ENCODE results near the gene DLG2. TPM values are rescaled to one million over a fixed set of nuclear protein-coding genes. Genes with fewer than 3 reads are reported as not detected.

The DLG2 gene
- total and polyA plus RNA-seq, 9 of the 15 experiments (the other 6 are each of a cell fraction or from before 2014, with no cell fraction given): 0.52 to 1.6 (median 0.95) TPM

GRCh38 chr11:84518631-84519183 lies 1108.4 kb downstream of the DLG2 start:
- TF ChIP-seq PYGO2 (tag; IDR thresholded peaks at IDR 0.05) (no peak), MCM3 (IDR thresholded peaks at IDR 0.05) (no peak), SMARCC2 (IDR thresholded peaks at IDR 0.05; ENCODE audit: low read depth) (no peak), ZNF444 (CRISPR knock-in tag; IDR thresholded peaks at IDR 0.05) (no peak), HSF4 (CRISPR knock-in tag; IDR thresholded peaks at IDR 0.05; ENCODE audit: borderline replicate concordance) (no peak), YY1 (IDR thresholded peaks at IDR 0.05; ENCODE audit: borderline replicate concordance in 1 of 3, control insufficient read depth in 1 of 3, extremely low read depth in 1 of 3, insufficient read depth in 3 of 3, insufficient read length in 1 of 3, insufficient replicate concordance in 2 of 3, low read depth in 1 of 3, low read length in 2 of 3) (no peak), CHD7 (IDR thresholded peaks at IDR 0.05; ENCODE audit: low read depth, low read length) (no peak), ZNF121 (CRISPR knock-in tag; conservative IDR thresholded peaks at IDR 0.05) (no peak), DDX20 (tag; IDR thresholded peaks at IDR 0.05; ENCODE audit: low read depth) (no peak), POU5F1 (IDR thresholded peaks at IDR 0.05; ENCODE audit: borderline replicate concordance, low read depth, low read length, partially characterized antibody) (no peak), POLR2B (IDR thresholded peaks at IDR 0.05; ENCODE audit: low read depth, partially characterized antibody) (no peak)
- no TSS peak for BruUV-seq (replicated peaks)
- in situ Hi-C loops (cut with MboI) (no loop called here), intact Hi-C loops (cut with micrococcal nuclease) (no loop called here)
- H3K4me3 ChIP-seq: no peak overlapping the region
- DNase-seq (ENCODE audit: extremely low read depth in 1 of 4, low spot score in 3 of 4) (no peak), ATAC-seq (no peak), FAIRE-seq (no peak)
- no peak overlapping the region for H2AFZ ChIP-seq (ENCODE audit: low read depth, low read length)
- H3K27ac ChIP-seq (ENCODE audit: extremely low read depth, low read depth, low read length): no peak overlapping the region
- CTCF ChIA-PET (ENCODE audit: low intra/inter-chr PET ratio): no interaction called here
- POLR2A ChIA-PET: no interaction called here
- H3K79me2 ChIP-seq (ENCODE audit: control insufficient read depth, insufficient read depth, low read length): no peaks in the 10 kb centered on the region
- no peaks in the 10 kb centered on the region for H3K27me3 ChIP-seq (ENCODE audit: control insufficient read depth in 2 of 2, insufficient read depth in 2 of 2, low read length in 2 of 2)
- no peak overlapping the region for H3K4me2 ChIP-seq (ENCODE audit: insufficient read depth, low read length)
- no peak overlapping the region for H3K9ac ChIP-seq (ENCODE audit: insufficient read depth in 1 of 2, low read depth in 2 of 2, low read length in 2 of 2)
- no peaks in the 10 kb centered on the region for H3K9me1 ChIP-seq (ENCODE audit: control insufficient read depth, insufficient read depth, low read length)
- H4K20me1 ChIP-seq (replicated peaks; ENCODE audit: control insufficient read depth, insufficient read depth, low read length): no peaks in the 10 kb centered on the region
- 4% methylated on average over 2 of the region's 2 CpGs for WGBS (ENCODE audit: insufficient coverage, low coverage, missing lambda C conversion rate)
- no peaks in the 10 kb centered on the region for H3K36me3 ChIP-seq (ENCODE audit: control insufficient read depth, insufficient read depth, low read length)
- no peaks in the 10 kb centered on the region; the same call in 1 of the 2 replicates for H3K9me3 ChIP-seq (replicated peaks; ENCODE audit: control insufficient read depth, insufficient read depth, low read depth, low read length)
- no peaks in the 10 kb centered on the region for H3K4me1 ChIP-seq (replicated peaks in 1 of 2; ENCODE audit: control insufficient read depth in 2 of 2, insufficient read depth in 2 of 2, low read length in 2 of 2)

Data from K562 (cell line).